NB4 (cell line): Measurements from ENCODE around the gene CRIP2.

Source experiments
- DNase-seq: peaks from one replicate; pipeline ENCODE4 v3.0.0; 2010; ENCODE audit warnings: low read depth
- H3K4me3 ChIP-seq: one replicate; pipeline ENCODE4 v1.5.1; 2011; ENCODE audit warnings: mild to moderate bottlenecking, low read depth, low read length, moderate library complexity
- MAX ChIP-seq: IDR thresholded peaks from 2 replicates; pipeline ENCODE4 v1.6.1; 2011; ENCODE audit warnings: low read depth, low read length
- MYC ChIP-seq: IDR thresholded peaks from 2 replicates; pipeline ENCODE4 v1.6.1; 2011; ENCODE audit warnings: low read depth, low read length
- POLR2A ChIP-seq: IDR thresholded peaks from 2 replicates; pipeline ENCODE4 v1.6.1; 2011; ENCODE audit warnings: mild to moderate bottlenecking; ENCODE audit not compliant: insufficient read length; ENCODE audit errors: extremely low read depth
- TF ChIP-seq, protein P1 (sequence below): IDR thresholded peaks from one replicate; pipeline ENCODE4 v1.5.1; 2012; ENCODE audit warnings: low read depth, low read length

Gene CRIP2

GRCh38 chr14:105496831-105497591, 22.4 kb downstream of the CRIP2 start:
- no peak for TF ChIP-seq MYC
- TF ChIP-seq, protein P1, sequence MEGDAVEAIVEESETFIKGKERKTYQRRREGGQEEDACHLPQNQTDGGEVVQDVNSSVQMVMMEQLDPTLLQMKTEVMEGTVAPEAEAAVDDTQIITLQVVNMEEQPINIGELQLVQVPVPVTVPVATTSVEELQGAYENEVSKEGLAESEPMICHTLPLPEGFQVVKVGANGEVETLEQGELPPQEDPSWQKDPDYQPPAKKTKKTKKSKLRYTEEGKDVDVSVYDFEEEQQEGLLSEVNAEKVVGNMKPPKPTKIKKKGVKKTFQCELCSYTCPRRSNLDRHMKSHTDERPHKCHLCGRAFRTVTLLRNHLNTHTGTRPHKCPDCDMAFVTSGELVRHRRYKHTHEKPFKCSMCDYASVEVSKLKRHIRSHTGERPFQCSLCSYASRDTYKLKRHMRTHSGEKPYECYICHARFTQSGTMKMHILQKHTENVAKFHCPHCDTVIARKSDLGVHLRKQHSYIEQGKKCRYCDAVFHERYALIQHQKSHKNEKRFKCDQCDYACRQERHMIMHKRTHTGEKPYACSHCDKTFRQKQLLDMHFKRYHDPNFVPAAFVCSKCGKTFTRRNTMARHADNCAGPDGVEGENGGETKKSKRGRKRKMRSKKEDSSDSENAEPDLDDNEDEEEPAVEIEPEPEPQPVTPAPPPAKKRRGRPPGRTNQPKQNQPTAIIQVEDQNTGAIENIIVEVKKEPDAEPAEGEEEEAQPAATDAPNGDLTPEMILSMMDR, result no peak
- TF ChIP-seq MAX, result no peak
- no peak for TF ChIP-seq POLR2A
- DNase-seq, result no peak
- no peak overlapping the region for H3K4me3 ChIP-seq

- no peak for DNase-seq
- TF ChIP-seq, protein P1, result no peak
- TF ChIP-seq MAX, result no peak
- no peak for TF ChIP-seq POLR2A
- TF ChIP-seq MYC, result no peak
Measured at GRCh38 chr14:105497671-105498429, 23.2 kb downstream of the CRIP2 start.

GRCh38 chr14:105498430-105499255, 24.0 kb downstream of the CRIP2 start:
- H3K4me3 ChIP-seq, result no peak overlapping the region
- TF ChIP-seq POLR2A, result no peak
- TF ChIP-seq, protein P1, result no peak
- TF ChIP-seq MYC, result no peak
- no peak for TF ChIP-seq MAX
- peak; percentile 2 for DNase-seq

More at GRCh38 chr14:105497671-105498429, 23.2 kb downstream of the CRIP2 start:
- H3K4me3 ChIP-seq, result no peak overlapping the region

GRCh38 chr14:105499256-105500035, 24.8 kb downstream of the CRIP2 start:
- no peak overlapping the region for H3K4me3 ChIP-seq
- no peak for DNase-seq
- TF ChIP-seq MYC, result no peak
- TF ChIP-seq, protein P1, result no peak
- TF ChIP-seq MAX, result no peak
- TF ChIP-seq POLR2A, result no peak
